ENCODE data around the gene KRT8.
"Not testable (repeated sequence)": the region's sequence is repeated elsewhere in the genome, so short reads cannot be mapped to it uniquely, and the experiment has no call there.

The KRT8 gene

DNA sequence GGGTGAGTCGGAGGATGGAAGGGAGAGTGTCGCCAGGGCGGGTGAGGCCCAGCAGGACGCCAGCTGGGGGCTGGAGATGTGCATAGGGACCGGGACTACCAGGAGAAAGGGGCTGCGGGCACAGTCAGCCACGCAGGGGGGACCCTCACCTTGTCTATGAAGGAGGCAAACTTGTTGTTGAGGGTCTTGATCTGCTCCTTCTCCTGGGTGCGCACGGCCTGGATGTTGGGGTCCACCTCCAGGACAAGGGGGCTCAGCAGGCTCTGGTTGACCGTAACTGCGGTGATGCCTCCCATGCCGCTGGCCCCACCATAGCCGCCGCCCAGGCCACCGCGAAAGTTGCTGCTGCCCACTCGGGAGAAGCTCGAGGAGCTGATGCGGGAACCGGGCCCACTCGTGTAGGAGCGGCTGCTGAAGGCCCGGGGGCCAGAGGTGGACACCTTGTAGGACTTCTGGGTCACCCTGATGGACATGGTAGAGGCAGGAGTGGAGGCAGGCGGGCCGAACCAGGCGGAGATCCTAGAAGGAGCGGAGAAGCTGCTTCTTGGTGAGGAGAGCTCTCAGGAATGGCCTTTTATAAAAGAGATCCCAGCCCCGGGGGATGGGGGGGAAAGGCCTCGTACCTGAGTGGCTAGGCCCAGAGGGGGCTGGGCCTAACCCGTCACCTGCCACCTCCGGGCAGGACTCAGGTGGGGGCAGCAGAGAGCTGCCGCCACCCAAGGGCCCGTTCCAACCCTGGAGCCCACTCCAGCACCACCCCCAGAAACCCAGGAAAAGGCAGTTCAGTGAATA is at the start of gene KRT8:
KRT8 (minus strand) TSS at position 568 of the 792 bp plus-strand sequence; CDS start at position 473, 95 bp downstream.
- DNase-seq = not testable (repeated sequence)

DNA sequence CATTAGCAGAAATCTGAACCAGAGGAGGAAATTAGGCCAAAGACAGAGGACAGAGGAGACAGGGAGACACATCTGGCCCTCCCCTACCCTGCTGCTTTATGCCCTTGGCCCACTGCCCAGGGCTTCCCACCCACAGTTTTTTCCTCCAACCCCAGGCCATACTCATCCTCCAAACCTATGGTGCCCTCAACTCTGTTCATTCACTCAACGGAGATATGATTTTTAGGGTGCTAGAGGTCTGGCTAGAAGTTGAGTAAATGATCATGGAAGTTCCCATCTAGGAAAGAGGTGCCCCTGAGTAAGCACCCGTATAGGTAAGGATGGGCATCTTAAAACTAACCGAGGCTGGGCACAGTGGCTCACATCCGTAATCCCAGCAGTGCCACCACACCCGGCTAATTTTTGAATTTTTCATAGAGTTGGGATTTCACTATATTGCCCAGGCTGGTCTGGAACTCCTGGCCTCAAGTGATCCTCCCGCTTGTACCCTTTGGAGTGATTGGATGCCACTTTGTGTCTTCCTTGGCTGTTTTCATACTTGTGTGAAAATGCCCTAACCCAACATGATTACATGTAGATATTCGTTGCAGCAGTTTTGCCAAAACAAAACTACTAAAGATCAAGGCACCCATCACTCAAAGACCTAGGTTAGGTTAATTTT is 48.4 kb upstream of the KRT8 start:
- DNase-seq = no peak

DNA sequence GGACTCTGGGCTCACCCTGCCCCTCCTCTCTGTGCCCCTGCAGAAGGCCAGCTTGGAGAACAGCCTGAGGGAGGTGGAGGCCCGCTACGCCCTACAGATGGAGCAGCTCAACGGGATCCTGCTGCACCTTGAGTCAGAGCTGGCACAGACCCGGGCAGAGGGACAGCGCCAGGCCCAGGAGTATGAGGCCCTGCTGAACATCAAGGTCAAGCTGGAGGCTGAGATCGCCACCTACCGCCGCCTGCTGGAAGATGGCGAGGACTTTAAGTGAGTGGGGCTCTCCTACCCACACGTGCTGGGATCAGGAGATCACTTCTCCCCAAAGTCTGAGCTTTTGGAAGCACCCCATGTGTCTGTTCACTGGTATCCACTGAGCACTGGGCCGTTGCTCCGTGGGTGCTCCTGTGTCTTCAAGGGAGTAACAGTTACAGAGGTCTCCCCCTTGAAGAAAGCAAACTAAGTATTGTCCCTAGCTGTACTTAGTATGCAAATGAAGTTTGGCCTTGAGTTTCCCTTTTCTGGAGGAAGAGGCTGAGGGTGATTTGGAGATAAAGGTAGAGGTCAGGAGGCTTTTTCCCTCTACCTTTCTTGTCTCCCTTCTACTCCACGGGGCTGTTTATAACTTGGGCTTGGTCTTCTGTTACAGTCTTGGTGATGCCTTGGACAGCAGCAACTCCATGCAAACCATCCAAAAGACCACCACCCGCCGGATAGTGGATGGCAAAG is 47.4 kb upstream of the KRT8 start:
- DNase-seq = no peak

DNA sequence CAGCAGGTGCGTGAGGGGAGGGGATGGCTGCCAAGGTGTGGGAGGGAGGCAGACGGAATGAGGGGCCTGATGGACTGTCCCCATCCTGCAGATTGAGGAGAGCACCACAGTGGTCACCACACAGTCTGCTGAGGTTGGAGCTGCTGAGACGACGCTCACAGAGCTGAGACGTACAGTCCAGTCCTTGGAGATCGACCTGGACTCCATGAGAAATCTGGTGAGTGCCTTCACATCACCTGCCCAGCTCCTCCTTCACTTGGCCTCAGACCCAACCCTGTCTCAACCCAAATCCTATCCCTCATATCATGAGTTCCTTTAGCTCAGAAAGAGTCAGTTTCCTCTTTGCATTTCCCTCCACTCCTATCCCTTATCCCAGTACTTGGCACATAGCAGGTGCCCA is 46.8 kb upstream of the KRT8 start:
- DNase-seq = no peak

DNA sequence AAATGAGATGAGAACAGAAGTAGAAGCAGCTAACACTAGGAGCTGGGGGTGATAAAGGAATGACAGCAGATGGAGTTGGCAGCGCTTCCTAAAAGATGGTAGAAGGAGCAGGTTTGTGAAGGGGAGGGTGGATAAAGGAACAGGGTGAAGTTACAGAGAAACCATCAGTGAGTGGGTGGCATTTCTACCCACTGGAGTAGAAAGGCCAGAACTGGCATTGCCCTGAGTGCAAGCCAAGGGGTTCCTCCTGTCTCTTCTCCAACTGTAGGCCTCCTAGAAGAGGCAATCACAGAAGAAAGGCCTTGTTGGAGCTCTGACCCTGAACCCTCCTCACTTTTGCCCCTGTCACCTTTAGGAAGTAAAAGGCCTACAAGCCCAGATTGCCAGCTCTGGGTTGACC is 46.2 kb upstream of the KRT8 start:
- DNase-seq = no peak

DNA sequence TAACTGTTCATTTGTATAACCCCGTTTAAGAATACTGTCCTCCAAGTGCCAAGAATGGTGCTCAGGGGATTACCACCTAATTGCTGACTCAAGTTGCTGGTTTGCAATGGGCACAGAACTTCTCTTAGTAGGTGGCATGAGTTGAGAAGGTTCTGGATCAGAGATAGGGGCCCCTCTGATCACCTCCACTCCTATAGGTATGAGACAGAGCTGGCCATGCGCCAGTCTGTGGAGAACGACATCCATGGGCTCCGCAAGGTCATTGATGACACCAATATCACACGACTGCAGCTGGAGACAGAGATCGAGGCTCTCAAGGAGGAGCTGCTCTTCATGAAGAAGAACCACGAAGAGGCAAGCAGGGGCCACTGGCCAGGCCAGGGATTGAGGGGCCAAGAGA is 45.7 kb upstream of the KRT8 start:
- DNase-seq = no peak

DNA sequence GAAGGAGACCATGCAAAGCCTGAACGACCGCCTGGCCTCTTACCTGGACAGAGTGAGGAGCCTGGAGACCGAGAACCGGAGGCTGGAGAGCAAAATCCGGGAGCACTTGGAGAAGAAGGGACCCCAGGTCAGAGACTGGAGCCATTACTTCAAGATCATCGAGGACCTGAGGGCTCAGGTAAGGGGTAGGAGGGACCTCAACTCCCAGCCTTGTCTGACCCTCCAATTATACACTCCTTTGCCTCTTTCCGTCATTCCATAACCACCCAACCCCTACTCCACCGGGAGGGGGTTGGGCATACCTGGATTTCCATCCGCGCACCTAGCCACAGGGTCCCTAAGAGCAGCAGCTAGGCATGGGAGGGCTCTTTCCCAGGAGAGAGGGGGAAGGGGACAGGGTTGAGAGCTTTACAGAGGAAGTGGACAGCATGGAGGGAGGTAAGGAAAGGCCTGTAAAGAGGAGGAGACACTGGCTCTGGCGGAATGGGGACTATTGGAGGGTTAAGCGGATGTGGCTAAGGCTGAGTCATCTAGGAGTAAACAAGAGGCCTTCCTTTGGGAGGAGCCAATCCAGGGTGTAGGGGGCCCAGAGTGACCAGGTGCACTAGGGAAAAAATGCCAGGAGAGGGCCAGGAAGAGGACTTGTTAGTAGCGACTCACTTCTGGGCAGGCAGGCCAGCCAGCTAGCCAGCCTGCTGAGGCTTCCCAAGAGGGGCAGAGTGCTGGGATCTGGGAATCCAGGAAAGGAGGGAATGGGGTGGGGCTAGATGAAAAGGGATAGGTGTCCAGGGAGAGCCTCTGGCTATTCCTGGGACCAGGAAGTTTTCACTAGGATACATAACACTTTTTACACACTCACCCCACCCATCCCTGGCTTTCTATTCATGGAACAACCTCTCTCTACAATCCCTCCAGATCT is 44.8 kb upstream of the KRT8 start:
- no peak for DNase-seq

DNA sequence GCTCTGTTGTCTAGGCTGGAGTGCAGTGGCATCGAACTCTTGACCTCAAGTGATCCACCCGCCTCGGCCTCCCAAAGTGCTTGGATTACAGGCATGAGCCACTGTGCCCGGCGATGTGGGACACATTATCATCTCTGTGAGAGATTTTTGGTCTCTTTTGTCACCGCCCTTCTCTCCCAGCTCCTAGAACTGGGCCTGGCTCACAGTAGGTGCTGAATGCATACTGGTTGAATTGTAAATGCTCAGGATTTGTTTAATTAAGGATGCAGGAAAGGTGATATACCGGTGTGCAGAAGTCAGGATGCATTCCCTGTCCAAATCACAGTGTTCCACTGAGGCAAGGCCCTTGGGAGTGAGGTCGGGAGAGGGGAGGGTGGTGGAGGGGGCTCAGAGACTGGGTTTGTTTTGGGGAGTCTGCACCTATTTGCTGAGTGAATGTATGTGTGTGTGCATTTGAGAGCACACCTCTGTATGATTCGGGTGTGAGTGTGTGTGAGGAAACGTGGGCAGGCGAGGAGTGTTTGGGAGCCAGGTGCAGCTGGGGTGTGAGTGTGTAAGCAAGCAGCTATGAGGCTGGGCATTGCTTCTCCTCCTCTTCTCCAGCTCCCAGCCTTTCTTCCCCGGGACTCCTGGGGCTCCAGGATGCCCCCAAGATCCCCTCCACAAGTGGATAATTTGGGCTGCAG is 43.0 kb upstream of the KRT8 start:
- DNase-seq = no peak

DNA sequence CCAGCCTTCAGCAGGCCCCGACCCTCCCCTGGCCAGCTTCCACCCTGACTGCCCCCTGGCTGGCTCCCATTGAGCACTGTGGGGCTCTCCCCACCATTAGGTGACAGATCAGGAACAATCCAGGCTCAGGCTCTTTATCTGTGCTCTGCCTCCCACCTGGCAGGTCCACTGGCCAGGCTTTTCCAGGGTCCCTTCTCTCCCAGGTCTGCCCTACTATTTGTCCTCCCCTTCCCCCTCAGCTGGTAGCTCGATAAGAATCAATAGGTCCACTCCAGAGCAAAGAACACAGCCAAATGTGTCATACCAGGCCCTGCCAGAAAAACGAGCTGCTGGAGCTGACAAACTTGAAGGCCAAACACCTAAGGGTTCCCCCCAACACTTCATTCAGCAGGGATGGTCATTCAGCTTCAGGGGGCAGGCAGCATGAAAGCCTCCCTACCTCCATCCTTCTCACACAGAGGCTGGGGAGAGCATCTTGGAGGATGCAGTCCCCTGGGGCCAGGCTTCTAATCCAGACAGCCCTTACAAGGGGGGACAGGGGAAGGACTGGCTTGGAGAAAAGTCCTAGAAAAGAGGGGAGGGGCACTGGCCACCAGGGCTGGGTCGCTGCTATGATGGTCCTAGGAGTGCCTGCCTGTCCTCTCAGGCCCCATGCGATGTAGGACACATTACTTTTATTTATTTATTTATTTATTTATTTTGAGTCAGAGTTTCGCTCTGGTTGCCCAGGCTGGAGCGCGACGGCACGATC is 42.1 kb upstream of the KRT8 start:
- no peak for DNase-seq

DNA sequence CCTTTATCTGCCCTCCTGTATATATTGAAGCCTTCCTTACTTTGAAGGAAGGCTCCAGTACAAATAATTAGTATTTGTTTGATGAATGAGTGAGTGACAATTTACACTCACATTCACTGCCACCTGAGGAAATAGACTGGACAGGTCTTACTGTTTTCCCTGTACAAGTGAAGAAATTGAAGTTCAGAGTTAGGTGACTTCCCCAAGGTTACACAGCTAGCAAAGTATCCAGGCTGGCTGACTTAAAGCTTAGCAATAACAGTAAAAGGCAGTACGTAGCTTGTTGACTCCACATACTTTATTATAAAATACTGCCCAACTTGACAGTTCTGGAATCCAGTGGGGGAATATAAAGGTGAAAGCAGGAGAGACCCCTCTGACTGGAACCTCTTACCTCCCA is 41.5 kb upstream of the KRT8 start:
- no peak for DNase-seq

DNA sequence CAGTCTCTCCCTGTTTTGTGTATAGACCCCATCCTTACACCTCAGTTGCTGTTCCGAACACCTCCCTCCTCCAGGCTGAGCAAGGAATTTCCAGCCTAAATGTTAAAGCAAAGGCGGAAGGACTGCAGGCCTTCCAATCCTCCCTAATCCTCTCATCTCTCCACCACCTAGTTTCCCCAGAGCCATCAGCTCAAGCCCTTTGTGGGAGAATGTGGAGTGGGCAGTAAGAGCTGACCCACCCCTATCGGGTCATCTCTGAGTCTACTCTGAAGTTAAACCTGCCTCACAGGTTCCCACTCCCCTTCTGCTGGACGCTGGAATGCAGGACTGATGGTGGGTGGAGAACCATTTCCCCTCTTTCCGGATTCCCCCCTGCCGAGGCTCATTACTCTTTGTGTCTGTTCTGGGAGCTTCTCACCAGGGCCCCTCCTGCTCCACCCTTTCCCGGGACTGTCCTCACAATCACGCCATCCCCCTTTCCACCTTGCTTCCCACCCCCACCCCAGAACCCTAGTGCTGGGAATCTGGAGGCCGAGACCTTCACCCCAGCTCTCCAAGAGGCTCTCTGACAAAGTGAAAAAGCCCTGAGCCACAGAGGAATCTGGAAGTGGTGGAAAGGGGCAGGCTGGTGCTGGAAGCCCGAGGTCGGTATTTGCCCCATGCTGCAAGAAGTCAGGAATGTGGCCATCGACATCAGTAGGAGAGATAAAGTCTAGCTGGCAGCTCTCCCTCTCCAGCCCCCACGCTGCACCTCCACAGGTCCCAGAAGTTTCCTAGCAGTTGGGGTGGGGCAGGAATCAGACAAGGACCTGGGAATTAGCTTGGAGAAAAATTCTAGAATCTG is 40.7 kb upstream of the KRT8 start:
- no peak for DNase-seq

DNA sequence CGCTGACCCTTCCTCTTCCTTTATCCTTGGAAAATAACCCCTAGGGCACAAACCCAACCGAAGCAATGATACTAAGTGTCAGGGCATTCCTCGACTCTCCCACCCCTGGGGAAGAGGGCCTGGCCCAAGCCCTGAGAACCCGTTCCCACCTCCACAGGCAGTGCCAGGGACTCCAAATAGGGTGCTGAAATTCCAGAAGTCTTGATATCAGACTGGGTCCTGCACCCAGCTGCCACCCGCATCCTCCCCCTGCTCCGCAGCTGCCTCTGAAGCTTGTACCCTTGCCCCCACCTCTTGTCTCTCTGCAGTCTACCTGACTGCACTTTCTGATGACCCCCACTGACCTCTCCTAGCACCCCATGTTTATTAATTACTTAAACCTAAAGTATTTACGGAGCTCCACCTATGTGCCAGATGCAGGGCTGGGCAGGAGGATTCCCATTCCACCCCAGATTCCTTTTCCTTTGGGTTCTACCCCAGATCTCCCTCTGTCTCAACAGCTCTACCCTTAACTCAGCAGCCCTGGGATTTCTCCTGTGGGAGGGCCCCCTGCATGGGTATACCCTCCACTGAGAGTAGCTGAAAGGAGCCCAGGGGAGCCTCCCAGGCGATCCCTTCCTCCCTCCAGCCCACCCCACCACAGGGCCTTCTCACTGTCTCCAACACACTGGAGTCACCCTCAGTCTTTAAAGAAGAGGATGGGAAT is 40.0 kb upstream of the KRT8 start:
- no peak for DNase-seq

DNA sequence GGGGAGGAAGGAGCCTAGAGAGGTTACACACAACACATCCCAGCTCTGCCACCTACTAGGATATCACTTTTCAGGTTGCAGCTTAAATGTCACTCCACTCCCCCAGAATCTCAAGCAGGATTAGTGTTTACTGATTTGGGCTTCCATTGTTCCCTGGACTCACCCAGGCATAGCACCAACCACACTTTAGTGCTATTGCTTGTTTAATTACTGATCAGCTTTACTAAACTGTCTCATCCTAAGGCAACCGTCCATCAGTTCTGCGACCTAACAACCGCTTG is 38.0 kb upstream of the KRT8 start:
- no peak for DNase-seq

DNA sequence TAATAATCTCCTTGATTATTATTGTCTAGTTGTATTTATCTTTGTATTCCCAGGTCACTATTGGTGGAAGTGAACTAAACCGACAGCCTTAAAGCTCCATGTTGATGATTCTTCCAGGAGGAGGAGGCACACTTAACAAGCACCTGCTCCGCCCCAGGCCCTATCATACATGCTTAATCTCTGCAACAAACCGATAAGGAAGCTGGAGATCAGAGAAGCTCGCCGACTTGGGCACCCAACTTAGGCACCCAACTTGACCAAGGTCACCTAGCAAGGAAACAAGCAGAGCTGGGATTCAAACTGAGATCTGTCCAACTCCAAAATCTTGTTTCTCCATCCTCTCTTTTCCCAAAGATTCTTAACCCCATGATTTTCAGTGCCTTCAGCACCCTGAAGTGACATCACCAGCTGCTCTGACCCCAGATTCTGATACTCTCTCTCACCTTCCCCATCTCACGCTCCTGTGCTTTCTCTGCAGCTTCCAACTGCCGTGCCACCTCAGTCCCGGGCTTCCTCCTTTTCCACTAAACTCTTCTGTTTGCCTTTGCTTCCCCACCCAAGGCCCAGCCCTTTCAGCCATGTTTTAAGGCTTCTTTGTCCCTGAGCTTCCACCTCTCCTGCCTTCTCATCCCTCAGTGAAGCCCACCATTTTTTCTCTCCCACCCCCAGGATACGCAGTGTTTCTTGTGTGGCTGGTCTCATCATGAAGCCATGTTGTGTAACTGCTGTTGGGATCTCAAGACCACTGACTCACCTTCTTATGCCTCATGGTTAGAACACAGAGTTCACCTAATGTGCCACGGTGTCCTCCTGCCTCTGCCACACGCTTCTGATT is 37.4 kb upstream of the KRT8 start:
- no peak for DNase-seq

DNA sequence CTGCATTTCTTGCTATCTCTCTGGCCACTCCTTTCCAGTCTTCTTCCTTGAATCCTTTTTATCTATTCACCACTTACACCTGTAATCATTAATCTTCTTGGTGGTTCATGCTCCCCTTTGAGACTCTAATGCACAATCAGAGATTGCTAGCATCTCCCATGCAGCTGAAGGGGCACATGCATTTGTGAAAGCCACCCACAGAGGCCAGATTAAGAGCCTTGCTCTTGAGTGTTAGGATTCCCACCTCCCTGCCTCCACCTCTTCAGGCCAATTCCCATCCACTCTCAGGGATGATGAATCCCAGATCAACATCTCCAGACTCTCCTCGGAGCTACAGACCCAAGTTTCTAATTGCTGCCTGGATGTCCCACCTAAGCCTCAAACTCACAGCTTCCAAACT is 24.7 kb upstream of the KRT8 start:
- no peak for DNase-seq

DNA sequence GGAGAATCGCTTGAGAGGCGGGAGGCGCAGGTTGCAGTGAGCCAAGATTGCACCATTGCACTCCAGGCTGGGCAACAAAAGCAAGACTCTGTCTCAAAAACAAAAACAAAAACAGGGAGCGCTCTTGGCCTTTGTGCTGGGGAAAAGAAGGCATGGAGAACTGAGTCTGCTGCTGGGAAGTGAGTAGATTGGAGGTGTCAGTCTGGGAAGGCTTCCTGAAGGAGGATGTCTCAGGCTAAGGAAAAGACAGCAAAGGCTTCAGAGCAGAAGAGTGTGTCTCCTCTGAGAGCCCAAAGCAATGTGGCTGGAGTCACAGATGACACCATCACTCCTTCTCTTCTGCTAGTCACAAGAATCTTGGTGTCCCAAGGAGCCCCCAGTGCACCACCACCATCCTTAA is 23.1 kb upstream of the KRT8 start:
- DNase-seq = no peak

DNA sequence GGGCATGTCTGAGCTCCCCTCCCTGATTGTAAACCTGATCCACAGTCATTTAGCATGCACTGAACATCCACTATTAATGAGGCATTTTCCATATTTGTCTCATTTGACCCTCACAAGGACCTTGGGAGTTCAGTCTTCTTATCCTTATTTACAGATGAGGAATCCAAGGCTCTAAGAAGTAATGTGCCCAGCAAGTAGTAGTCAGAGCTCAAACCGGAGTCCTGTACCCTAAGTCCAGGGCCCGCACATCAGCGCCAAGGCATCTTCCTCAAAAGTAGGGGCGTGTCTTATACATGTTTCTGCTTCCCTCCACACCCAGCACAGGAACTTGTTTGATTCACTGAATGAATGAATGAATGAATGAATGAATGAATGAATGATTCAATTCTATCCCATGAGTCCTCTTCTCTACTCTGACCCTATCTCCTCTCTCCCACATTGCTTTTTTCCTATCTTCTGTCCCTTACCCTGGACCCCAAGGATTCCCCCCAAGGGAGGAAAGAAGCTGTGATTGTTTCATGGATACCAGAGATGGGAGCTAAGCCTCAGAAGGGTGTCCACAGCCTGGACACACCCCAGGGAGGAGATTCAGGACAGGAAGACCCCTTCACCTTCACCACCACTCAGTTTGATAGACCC is 21.8 kb upstream of the KRT8 start:
- DNase-seq = no peak

All from cerebellar nuclear complex (tissue), 1 donor.